ENCODE measurements around the gene LRP1B.

LRP1B gene

GRCh38 chr2:141280037-141280436, 850.8 kb downstream of the LRP1B start:
- Histone ChIP-seq H3K36me3 (ENCODE audit: insufficient read depth, insufficient read length, low read length) (no peaks in the 10 kb centered on the region), H3K4me3 (ENCODE audit: insufficient read length, low read depth) (no peak overlapping the region), H3K9ac (ENCODE audit: insufficient read length, low read depth) (no peak overlapping the region), H3K4me1 (ENCODE audit: insufficient read depth, insufficient read length) (no peaks in the 10 kb centered on the region), H3K9me3 (ENCODE audit: insufficient read depth, low read length) (no peaks in the 10 kb centered on the region), H3K27me3 (ENCODE audit: insufficient read depth, insufficient read length) (no peaks in the 10 kb centered on the region)
- TF ChIP-seq YY1 (IDR thresholded peaks at IDR 0.05; ENCODE audit: insufficient read depth, insufficient read length): no peak
- no peak for TF ChIP-seq SUZ12 (IDR thresholded peaks at IDR 0.05; ENCODE audit: extremely low read depth, insufficient read depth, insufficient read length)
- no peak for TF ChIP-seq ZNF274 (IDR thresholded peaks at IDR 0.05; ENCODE audit: low read depth, low read length)
- no peak for DNase-seq (ENCODE audit: low read depth, low spot score)

GRCh38 chr2:141271346-141271745, 859.5 kb downstream of the LRP1B start:
- Histone ChIP-seq H3K4me3 (ENCODE audit: insufficient read length, low read depth) (no peak overlapping the region), H3K27me3 (ENCODE audit: insufficient read depth, insufficient read length) (no peaks in the 10 kb centered on the region), H3K4me1 (ENCODE audit: insufficient read depth, insufficient read length) (no peaks in the 10 kb centered on the region), H3K36me3 (ENCODE audit: insufficient read depth, insufficient read length, low read length) (no peaks in the 10 kb centered on the region), H3K9me3 (ENCODE audit: insufficient read depth, low read length) (peaks cover 12% of the 10 kb centered on the region), H3K9ac (ENCODE audit: insufficient read length, low read depth) (no peak overlapping the region)
- DNase-seq (ENCODE audit: low read depth, low spot score): no peak
- TF ChIP-seq YY1 (IDR thresholded peaks at IDR 0.05; ENCODE audit: insufficient read depth, insufficient read length): no peak
- no peak for TF ChIP-seq ZNF274 (IDR thresholded peaks at IDR 0.05; ENCODE audit: low read depth, low read length)
- TF ChIP-seq SUZ12 (IDR thresholded peaks at IDR 0.05; ENCODE audit: extremely low read depth, insufficient read depth, insufficient read length): no peak

GRCh38 chr2:141264848-141265247, 866.0 kb downstream of the LRP1B start:
- Histone ChIP-seq H3K9me3 (ENCODE audit: insufficient read depth, low read length) (no peaks in the 10 kb centered on the region), H3K27me3 (ENCODE audit: insufficient read depth, insufficient read length) (no peaks in the 10 kb centered on the region), H3K4me3 (ENCODE audit: insufficient read length, low read depth) (no peak overlapping the region), H3K36me3 (ENCODE audit: insufficient read depth, insufficient read length, low read length) (no peaks in the 10 kb centered on the region), H3K9ac (ENCODE audit: insufficient read length, low read depth) (no peak overlapping the region), H3K4me1 (ENCODE audit: insufficient read depth, insufficient read length) (no peaks in the 10 kb centered on the region)
- TF ChIP-seq ZNF274 (IDR thresholded peaks at IDR 0.05; ENCODE audit: low read depth, low read length) (no peak), SUZ12 (IDR thresholded peaks at IDR 0.05; ENCODE audit: extremely low read depth, insufficient read depth, insufficient read length) (no peak), YY1 (IDR thresholded peaks at IDR 0.05; ENCODE audit: insufficient read depth, insufficient read length) (no peak)
- DNase-seq (ENCODE audit: low read depth, low spot score): no peak

- H3K9me3 ChIP-seq (ENCODE audit: insufficient read depth, low read length): no peaks in the 10 kb centered on the region
- no peaks in the 10 kb centered on the region for H3K4me1 ChIP-seq (ENCODE audit: insufficient read depth, insufficient read length)
- H3K9ac ChIP-seq (ENCODE audit: insufficient read length, low read depth): no peak overlapping the region
- no peaks in the 10 kb centered on the region for H3K36me3 ChIP-seq (ENCODE audit: insufficient read depth, insufficient read length, low read length)
- no peak overlapping the region for H3K4me3 ChIP-seq (ENCODE audit: insufficient read length, low read depth)
- no peak for DNase-seq (ENCODE audit: low read depth, low spot score)
- no peak for TF ChIP-seq ZNF274 (IDR thresholded peaks at IDR 0.05; ENCODE audit: low read depth, low read length)
- H3K27me3 ChIP-seq (ENCODE audit: insufficient read depth, insufficient read length): no peaks in the 10 kb centered on the region
These were observed 869.9 kb downstream of the LRP1B start for GRCh38 chr2:141260911-141261310.

- DNase-seq (ENCODE audit: low read depth, low spot score): no peak
- no peak for TF ChIP-seq SUZ12 (IDR thresholded peaks at IDR 0.05; ENCODE audit: extremely low read depth, insufficient read depth, insufficient read length)
- TF ChIP-seq ZNF274 (IDR thresholded peaks at IDR 0.05; ENCODE audit: low read depth, low read length): no peak
- TF ChIP-seq YY1 (IDR thresholded peaks at IDR 0.05; ENCODE audit: insufficient read depth, insufficient read length): no peak
- Histone ChIP-seq H3K9ac (ENCODE audit: insufficient read length, low read depth) (no peak overlapping the region), H3K27me3 (ENCODE audit: insufficient read depth, insufficient read length) (no peaks in the 10 kb centered on the region), H3K4me1 (ENCODE audit: insufficient read depth, insufficient read length) (no peaks in the 10 kb centered on the region), H3K9me3 (ENCODE audit: insufficient read depth, low read length) (no peaks in the 10 kb centered on the region), H3K4me3 (ENCODE audit: insufficient read length, low read depth) (no peak overlapping the region), H3K36me3 (ENCODE audit: insufficient read depth, insufficient read length, low read length) (no peaks in the 10 kb centered on the region)
These were observed 871.1 kb downstream of the LRP1B start for GRCh38 chr2:141259683-141260082.

GRCh38 chr2:141242008-141242407, 888.8 kb downstream of the LRP1B start:
- TF ChIP-seq YY1 (IDR thresholded peaks at IDR 0.05; ENCODE audit: insufficient read depth, insufficient read length) (no peak), ZNF274 (IDR thresholded peaks at IDR 0.05; ENCODE audit: low read depth, low read length) (no peak), SUZ12 (IDR thresholded peaks at IDR 0.05; ENCODE audit: extremely low read depth, insufficient read depth, insufficient read length) (no peak)
- H3K36me3 ChIP-seq (ENCODE audit: insufficient read depth, insufficient read length, low read length): no peaks in the 10 kb centered on the region
- H3K9me3 ChIP-seq (ENCODE audit: insufficient read depth, low read length): no peaks in the 10 kb centered on the region
- H3K9ac ChIP-seq (ENCODE audit: insufficient read length, low read depth): no peak overlapping the region
- DNase-seq (ENCODE audit: low read depth, low spot score): no peak
- H3K4me1 ChIP-seq (ENCODE audit: insufficient read depth, insufficient read length): no peaks in the 10 kb centered on the region
- no peak overlapping the region for H3K4me3 ChIP-seq (ENCODE audit: insufficient read length, low read depth)
- H3K27me3 ChIP-seq (ENCODE audit: insufficient read depth, insufficient read length): no peaks in the 10 kb centered on the region

- no peak for DNase-seq (ENCODE audit: low read depth, low spot score)
- H3K4me1 ChIP-seq (ENCODE audit: insufficient read depth, insufficient read length): no peaks in the 10 kb centered on the region
- H3K4me3 ChIP-seq (ENCODE audit: insufficient read length, low read depth): no peak overlapping the region
- TF ChIP-seq YY1 (IDR thresholded peaks at IDR 0.05; ENCODE audit: insufficient read depth, insufficient read length): no peak
- TF ChIP-seq ZNF274 (IDR thresholded peaks at IDR 0.05; ENCODE audit: low read depth, low read length): no peak
- TF ChIP-seq SUZ12 (IDR thresholded peaks at IDR 0.05; ENCODE audit: extremely low read depth, insufficient read depth, insufficient read length): no peak
- no peaks in the 10 kb centered on the region for H3K36me3 ChIP-seq (ENCODE audit: insufficient read depth, insufficient read length, low read length)
- H3K9me3 ChIP-seq (ENCODE audit: insufficient read depth, low read length): no peaks in the 10 kb centered on the region
- no peaks in the 10 kb centered on the region for H3K27me3 ChIP-seq (ENCODE audit: insufficient read depth, insufficient read length)
- no peak overlapping the region for H3K9ac ChIP-seq (ENCODE audit: insufficient read length, low read depth)
These were observed 904.3 kb downstream of the LRP1B start for GRCh38 chr2:141226560-141226959.

- Histone ChIP-seq H3K27me3 (ENCODE audit: insufficient read depth, insufficient read length) (no peaks in the 10 kb centered on the region), H3K9me3 (ENCODE audit: insufficient read depth, low read length) (no peaks in the 10 kb centered on the region), H3K4me3 (ENCODE audit: insufficient read length, low read depth) (no peak overlapping the region), H3K36me3 (ENCODE audit: insufficient read depth, insufficient read length, low read length) (no peaks in the 10 kb centered on the region), H3K9ac (ENCODE audit: insufficient read length, low read depth) (no peak overlapping the region), H3K4me1 (ENCODE audit: insufficient read depth, insufficient read length) (no peaks in the 10 kb centered on the region)
- no peak for DNase-seq (ENCODE audit: low read depth, low spot score)
- TF ChIP-seq YY1 (IDR thresholded peaks at IDR 0.05; ENCODE audit: insufficient read depth, insufficient read length) (no peak), SUZ12 (IDR thresholded peaks at IDR 0.05; ENCODE audit: extremely low read depth, insufficient read depth, insufficient read length) (no peak), ZNF274 (IDR thresholded peaks at IDR 0.05; ENCODE audit: low read depth, low read length) (no peak)
These were observed 923.8 kb downstream of the LRP1B start for GRCh38 chr2:141207036-141207385.

Measured in NT2/D1 (cell line).